PFSK-1 (cell line): ENCODE results near the gene DEPDC1B.

Experiments used
- FOXP2 ChIP-seq: optimal IDR thresholded peaks from 2 replicates; pipeline ENCODE3; 2011; ENCODE audit warnings: borderline replicate concordance, control low read depth, inconsistent platforms; ENCODE audit not compliant: insufficient read depth; ENCODE audit errors: extremely low read length, extremely low read depth
- POLR2AphosphoS5 ChIP-seq: IDR thresholded peaks from 2 replicates; pipeline ENCODE4 v1.6.1; 2012; ENCODE audit warnings: low read depth, mild to moderate bottlenecking, control low read depth, low read length, moderate library complexity
- SIN3A ChIP-seq: IDR thresholded peaks from 2 replicates; pipeline ENCODE4 v1.6.1; 2012; ENCODE audit warnings: mild to moderate bottlenecking, low read length, moderate library complexity, borderline replicate concordance; ENCODE audit not compliant: insufficient read depth
- TAF1 ChIP-seq: IDR thresholded peaks from 2 replicates; pipeline ENCODE4 v1.6.1; 2012; ENCODE audit warnings: low read length, control low read depth, borderline replicate concordance; ENCODE audit not compliant: insufficient read depth
- TF ChIP-seq, protein P1 (sequence below), 2 experiments: IDR thresholded peaks; 2 replicates each; pipeline versions ENCODE4 v1.6.1 to v1.8.0; 2011 to 2012; ENCODE audit warnings: low read depth in 2 of 2, low read length in 2 of 2, control low read depth in 1 of 2, inconsistent platforms in 1 of 2, mild to moderate bottlenecking in 1 of 2, moderate library complexity in 1 of 2; ENCODE audit not compliant: insufficient read depth in 1 of 2

DNA sequence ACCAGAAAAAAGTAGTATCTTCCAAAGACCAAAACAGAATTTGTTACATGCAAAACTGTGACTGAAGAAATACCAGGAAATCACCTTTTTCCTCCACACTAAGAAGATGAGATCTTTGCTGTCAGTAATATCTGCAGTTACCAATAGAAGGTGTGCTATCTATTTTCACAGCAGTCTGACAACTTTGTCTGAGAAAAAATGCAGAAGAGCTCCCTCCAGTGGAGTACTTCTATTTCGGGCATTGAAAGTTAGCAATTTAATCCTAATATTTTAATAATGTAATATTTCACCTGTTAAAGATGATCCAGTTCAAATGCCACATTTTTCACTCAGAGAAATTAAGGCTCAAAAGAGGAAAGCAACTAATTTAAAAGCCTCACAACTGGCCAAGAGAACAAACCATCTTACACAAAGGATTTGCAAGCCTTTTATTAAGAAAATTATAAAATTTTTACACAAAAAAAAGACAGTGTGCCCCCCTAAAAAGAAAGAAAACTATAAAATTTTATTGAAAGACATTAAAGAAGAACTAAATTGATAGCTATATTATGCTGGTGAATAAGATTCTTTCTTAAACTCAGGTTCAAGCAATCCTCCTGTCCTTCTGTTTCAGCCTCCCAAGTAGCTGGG is 50.6 kb downstream of the DEPDC1B start:
- no peak for TF ChIP-seq TAF1
- no peak for TF ChIP-seq POLR2AphosphoS5
- TF ChIP-seq, protein P1, sequence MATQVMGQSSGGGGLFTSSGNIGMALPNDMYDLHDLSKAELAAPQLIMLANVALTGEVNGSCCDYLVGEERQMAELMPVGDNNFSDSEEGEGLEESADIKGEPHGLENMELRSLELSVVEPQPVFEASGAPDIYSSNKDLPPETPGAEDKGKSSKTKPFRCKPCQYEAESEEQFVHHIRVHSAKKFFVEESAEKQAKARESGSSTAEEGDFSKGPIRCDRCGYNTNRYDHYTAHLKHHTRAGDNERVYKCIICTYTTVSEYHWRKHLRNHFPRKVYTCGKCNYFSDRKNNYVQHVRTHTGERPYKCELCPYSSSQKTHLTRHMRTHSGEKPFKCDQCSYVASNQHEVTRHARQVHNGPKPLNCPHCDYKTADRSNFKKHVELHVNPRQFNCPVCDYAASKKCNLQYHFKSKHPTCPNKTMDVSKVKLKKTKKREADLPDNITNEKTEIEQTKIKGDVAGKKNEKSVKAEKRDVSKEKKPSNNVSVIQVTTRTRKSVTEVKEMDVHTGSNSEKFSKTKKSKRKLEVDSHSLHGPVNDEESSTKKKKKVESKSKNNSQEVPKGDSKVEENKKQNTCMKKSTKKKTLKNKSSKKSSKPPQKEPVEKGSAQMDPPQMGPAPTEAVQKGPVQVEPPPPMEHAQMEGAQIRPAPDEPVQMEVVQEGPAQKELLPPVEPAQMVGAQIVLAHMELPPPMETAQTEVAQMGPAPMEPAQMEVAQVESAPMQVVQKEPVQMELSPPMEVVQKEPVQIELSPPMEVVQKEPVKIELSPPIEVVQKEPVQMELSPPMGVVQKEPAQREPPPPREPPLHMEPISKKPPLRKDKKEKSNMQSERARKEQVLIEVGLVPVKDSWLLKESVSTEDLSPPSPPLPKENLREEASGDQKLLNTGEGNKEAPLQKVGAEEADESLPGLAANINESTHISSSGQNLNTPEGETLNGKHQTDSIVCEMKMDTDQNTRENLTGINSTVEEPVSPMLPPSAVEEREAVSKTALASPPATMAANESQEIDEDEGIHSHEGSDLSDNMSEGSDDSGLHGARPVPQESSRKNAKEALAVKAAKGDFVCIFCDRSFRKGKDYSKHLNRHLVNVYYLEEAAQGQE (IDR thresholded peaks at IDR 0.05; ENCODE audit: insufficient read depth in 1 of 2, low read depth in 2 of 2, low read length in 2 of 2): no peak
- no peak for TF ChIP-seq SIN3A
- no peak for TF ChIP-seq FOXP2
